ENCODE data around the gene U2SURP.
"Not testable (repeated sequence)": the region's sequence is repeated elsewhere in the genome, so short reads cannot be mapped to it uniquely, and the experiment has no call there.

Gene U2SURP

GRCh38 chr3:143056372-143056771 lies 55.0 kb downstream of the U2SURP start:
- H3K36me3 Mint-ChIP-seq: peaks cover 27% of the 10 kb centered on the region
- ATAC-seq (ENCODE audit: low read depth): no peak
- no peak for DNase-seq (ENCODE audit: low spot score in 2 of 2)
- H3K9me3 Mint-ChIP-seq: no peaks in the 10 kb centered on the region
- H3K27ac Mint-ChIP-seq: no peak overlapping the region
- H3K4me1 Mint-ChIP-seq: peaks cover under 1% of the 10 kb centered on the region
- H3K4me3 Mint-ChIP-seq: no peak overlapping the region
- no peaks in the 10 kb centered on the region for H3K27me3 Mint-ChIP-seq

DNA sequence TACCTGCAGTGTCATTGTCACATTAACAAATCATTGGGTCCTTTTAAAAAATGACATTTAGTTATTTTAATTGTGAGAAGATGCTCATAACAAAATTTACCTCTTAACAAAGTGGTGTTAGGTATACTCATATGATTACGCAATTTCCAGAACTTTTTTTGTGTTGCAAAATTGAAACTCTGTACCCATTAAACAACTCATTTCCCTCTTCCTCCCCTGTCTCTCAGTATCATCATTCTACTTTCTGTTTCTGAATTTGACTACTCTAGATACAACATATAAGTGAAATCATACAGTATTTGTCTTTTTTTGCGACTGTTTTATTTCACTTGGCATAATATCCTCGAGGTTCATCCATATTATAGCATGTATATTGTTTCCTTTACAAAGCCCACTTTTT lies 59.5 kb downstream of the U2SURP start:
- Mint-ChIP-seq H3K36me3 (peaks cover 9% of the 10 kb centered on the region), H3K4me3 (no peak overlapping the region), H3K4me1 (peaks cover 4% of the 10 kb centered on the region), H3K27me3 (no peaks in the 10 kb centered on the region), H3K9me3 (no peaks in the 10 kb centered on the region), H3K27ac (peak overlapping the region; percentile 45)
- ATAC-seq (ENCODE audit: low read depth) (peak; percentile 27), DNase-seq (ENCODE audit: low spot score in 2 of 2) (no peak)

DNA sequence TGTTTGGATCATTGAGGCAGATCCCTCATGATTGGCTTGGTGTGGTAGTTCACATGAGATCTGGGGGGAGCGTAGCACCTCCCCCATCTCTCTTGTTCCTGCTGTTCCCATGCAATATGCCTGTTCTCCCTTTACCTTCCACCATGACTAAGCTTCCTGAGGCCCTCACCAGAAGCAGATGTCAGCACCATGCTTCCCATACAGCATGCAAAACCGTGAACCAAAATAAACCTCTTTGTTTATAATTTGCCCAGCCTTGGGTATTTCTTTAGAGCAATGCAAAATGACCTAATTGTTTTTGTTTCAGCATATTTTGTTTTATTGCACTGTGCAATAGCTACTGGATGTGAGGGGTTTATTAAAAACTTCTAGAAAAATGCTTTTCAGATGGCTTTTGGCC lies 61.6 kb downstream of the U2SURP start:
- no peak overlapping the region for H3K4me3 Mint-ChIP-seq
- no peaks in the 10 kb centered on the region for H3K27me3 Mint-ChIP-seq
- no peak overlapping the region for H3K27ac Mint-ChIP-seq
- H3K4me1 Mint-ChIP-seq: peaks cover 4% of the 10 kb centered on the region
- ATAC-seq (ENCODE audit: low read depth) (no peak), DNase-seq (ENCODE audit: low spot score in 2 of 2) (no peak)
- peaks cover 2% of the 10 kb centered on the region for H3K36me3 Mint-ChIP-seq
- H3K9me3 Mint-ChIP-seq: no peaks in the 10 kb centered on the region

DNA sequence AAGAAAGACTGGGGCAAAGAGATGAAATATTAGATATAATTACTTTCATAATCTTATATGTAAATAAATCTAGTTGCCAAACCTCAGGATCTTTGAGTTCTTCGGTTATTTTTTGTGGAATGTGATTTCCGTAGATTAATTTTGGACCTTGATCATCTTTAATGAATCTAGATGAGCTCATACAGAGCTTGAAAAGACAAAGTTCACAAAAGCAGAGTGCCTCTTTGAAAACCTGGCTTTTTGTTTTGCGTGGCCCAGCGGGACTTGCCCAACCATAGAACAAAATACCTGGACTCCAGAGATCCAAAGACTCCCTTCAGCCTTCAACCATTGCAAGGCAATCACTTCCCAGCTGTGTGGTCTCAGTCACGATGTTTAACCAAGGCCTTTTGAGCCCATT lies 63.4 kb downstream of the U2SURP start:
- ATAC-seq (ENCODE audit: low read depth) (no peak), DNase-seq (ENCODE audit: low spot score in 2 of 2) (no peak)
- H3K4me1 Mint-ChIP-seq: peaks cover 4% of the 10 kb centered on the region
- no peaks in the 10 kb centered on the region for H3K9me3 Mint-ChIP-seq
- H3K27ac Mint-ChIP-seq: no peak overlapping the region
- H3K36me3 Mint-ChIP-seq: peaks cover 2% of the 10 kb centered on the region
- no peak overlapping the region for H3K4me3 Mint-ChIP-seq
- H3K27me3 Mint-ChIP-seq: no peaks in the 10 kb centered on the region

DNA sequence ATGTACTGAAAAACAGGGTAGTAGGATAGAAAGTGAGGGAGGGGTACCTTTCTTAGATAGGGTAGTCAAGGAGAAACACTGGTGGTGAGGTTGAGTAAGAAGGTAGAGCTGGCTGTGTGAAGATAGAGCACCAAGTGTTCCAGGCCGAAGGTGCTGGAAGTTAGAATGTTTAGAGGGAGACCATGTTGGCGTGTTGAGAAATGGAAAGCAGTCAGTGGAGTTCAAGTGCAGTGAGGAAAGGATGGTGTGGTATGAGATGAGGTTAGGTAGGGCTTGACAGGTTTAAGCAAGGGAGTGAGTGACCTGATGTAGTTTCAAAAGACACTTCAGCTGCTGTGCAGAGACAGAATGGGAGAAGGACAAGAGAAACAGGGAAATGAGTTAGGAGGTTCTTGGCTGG lies 64.0 kb downstream of the U2SURP start:
- H3K27me3 Mint-ChIP-seq: no peaks in the 10 kb centered on the region
- no peaks in the 10 kb centered on the region for H3K9me3 Mint-ChIP-seq
- ATAC-seq (ENCODE audit: low read depth): no peak

DNA sequence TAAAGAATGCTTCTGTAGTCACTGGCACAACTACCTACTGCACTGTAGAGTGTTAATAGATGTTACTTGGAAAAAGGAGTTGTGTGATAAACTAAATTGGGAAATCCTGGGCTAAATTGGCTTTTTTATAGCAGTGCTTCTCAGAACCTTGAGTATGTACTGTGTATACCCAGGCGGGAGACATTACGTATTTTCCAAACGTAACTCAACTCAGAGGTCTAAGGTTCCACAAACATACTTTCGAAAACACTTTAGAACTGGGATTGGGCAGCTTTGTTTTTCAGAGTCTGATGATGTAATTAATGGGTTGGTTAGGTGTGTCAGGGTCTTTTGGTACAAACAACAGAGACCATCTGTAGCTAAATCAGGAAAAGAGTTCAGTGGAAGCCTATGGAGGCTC lies 64.7 kb downstream of the U2SURP start:
- Mint-ChIP-seq H3K9me3 (no peaks in the 10 kb centered on the region), H3K4me3 (no peak overlapping the region), H3K27ac (no peak overlapping the region), H3K27me3 (no peaks in the 10 kb centered on the region), H3K4me1 (peaks cover 4% of the 10 kb centered on the region), H3K36me3 (peaks cover under 1% of the 10 kb centered on the region)
- ATAC-seq (ENCODE audit: low read depth): no peak
- no peak for DNase-seq (ENCODE audit: low spot score in 2 of 2)

More for the DNA sequence above, 64.0 kb downstream of the U2SURP start:
- H3K27ac Mint-ChIP-seq: no peak overlapping the region
- H3K4me1 Mint-ChIP-seq: peaks cover 4% of the 10 kb centered on the region
- H3K4me3 Mint-ChIP-seq: no peak overlapping the region
- DNase-seq (ENCODE audit: low spot score in 2 of 2): no peak
- H3K36me3 Mint-ChIP-seq: peaks cover 2% of the 10 kb centered on the region

DNA sequence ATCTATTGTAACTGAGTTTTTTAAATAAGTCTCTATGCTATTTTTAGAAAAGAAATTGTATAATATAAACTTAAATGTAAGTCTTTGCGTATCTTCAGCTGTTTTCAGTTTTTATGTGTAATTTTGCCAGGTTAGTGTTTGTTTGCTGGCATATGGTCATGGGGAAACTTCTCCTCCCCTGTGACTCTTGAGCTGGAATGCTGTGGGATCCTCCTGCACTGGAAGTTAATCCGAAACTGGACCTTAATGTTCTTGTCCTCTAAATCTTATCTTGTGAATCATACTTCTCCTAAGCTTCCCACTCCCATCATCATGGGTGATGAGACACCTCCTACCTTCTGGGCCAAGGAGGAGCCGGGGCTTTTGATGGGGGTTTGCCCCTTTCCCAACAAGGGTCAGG lies 65.8 kb downstream of the U2SURP start:
- Mint-ChIP-seq H3K4me1 (peaks cover 4% of the 10 kb centered on the region), H3K36me3 (no peaks in the 10 kb centered on the region), H3K27ac (no peak overlapping the region), H3K9me3 (no peaks in the 10 kb centered on the region), H3K27me3 (no peaks in the 10 kb centered on the region), H3K4me3 (no peak overlapping the region)
- DNase-seq (ENCODE audit: low spot score in 2 of 2): no peak
- no peak for ATAC-seq (ENCODE audit: low read depth)

GRCh38 chr3:143068059-143068458 lies 66.7 kb downstream of the U2SURP start:
- DNase-seq (ENCODE audit: low spot score in 2 of 2) (no peak), ATAC-seq (ENCODE audit: low read depth) (no peak)
- no peaks in the 10 kb centered on the region for H3K36me3 Mint-ChIP-seq
- no peak overlapping the region for H3K4me3 Mint-ChIP-seq
- no peaks in the 10 kb centered on the region for H3K9me3 Mint-ChIP-seq
- H3K4me1 Mint-ChIP-seq: peaks cover 4% of the 10 kb centered on the region
- no peak overlapping the region for H3K27ac Mint-ChIP-seq
- no peaks in the 10 kb centered on the region for H3K27me3 Mint-ChIP-seq

DNA sequence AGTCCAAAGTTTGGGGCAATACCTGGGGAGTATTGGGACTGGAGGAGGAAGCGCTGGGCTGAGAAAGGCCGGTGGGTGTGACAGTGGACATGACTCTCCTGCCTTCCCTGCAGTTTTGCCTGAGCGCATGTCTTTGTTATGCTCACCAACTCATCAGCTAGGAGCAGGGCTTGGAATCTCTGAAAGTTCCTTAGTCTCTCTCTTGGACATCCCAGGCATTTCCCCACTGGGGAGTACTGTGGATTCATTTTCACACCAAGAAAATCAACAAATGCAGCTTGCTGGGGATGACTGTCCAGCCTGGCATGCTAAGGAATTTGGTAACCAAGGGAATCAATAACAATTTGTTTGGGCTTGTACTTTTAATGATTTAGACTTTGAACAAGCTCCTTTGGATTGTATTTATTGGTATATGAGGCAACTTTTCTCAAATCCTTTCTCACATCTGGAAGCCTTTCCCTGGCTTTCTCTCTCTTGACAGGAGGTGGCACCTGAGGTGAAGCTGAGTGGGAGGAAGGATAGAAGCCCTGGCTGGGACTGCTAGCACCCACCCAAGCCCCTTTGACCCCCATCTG lies 69.7 kb downstream of the U2SURP start:
- Mint-ChIP-seq H3K36me3 (peaks cover 1% of the 10 kb centered on the region), H3K4me1 (no peaks in the 10 kb centered on the region), H3K27ac (no peak overlapping the region), H3K4me3 (no peak overlapping the region), H3K9me3 (no peaks in the 10 kb centered on the region), H3K27me3 (no peaks in the 10 kb centered on the region)
- ATAC-seq (ENCODE audit: low read depth) (no peak), DNase-seq (ENCODE audit: low spot score in 2 of 2) (no peak)

DNA sequence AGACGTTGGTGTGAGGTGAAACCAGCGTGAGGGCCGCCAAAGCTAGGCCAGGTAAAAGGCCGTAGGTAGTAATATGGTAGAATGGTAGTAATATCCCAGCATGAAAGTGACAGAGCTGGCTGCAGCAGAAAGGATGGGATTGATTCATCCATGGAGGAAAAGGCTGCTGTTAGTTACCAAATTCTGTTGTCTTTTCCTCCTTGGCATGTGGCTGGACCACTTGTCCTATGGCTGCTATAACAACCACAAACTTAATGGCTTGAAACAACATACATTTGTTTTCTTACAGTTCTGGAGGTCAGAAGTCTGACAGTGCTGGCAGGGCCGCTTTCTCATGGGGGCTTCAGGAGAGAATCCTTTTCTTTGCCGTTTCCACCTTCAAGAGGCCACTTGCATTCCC lies 70.4 kb downstream of the U2SURP start:
- Mint-ChIP-seq H3K4me1 (no peaks in the 10 kb centered on the region), H3K36me3 (peaks cover 1% of the 10 kb centered on the region)
- DNase-seq (ENCODE audit: low spot score in 2 of 2): no peak

DNA sequence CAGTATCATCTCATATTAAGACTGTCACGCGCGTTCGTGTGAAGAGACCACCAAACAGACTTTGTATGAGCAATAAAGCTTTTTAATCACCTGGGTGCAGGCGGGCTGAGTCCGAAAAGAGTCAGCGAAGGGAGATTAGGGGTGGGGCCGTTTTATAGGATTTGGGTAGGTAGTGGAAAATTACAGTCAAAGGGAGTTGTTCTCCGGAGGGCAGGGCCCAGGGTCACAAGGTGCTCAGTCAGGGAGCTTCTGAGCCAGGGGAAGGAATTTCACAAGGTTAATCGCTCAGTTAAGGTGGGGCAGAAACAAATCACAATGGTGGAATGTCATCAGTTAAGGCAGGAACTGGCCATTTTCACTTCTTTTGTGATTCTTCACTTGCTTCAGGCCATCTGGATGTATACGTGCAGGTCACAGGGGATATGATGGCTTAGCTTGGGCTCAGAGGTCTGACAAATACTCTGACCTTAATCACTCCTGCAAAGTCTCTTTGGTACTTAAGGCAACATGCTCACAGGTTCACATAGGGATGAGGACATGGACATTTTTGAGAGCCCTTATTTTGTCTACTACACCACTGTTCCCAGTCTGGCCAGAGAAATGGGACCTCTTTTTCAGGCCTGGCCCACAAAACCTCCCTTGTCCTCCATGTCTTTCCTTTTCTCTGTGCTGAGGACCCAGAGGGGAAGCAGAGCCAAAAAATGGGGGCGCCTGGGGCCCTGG lies 71.1 kb downstream of the U2SURP start:
- DNase-seq (ENCODE audit: low spot score in 2 of 2); H3K27ac Mint-ChIP-seq: not testable (repeated sequence)

More for the DNA sequence above, 70.4 kb downstream of the U2SURP start:
- ATAC-seq (ENCODE audit: low read depth): no peak
- Mint-ChIP-seq H3K4me3 (no peak overlapping the region), H3K27ac (no peak overlapping the region), H3K27me3 (no peaks in the 10 kb centered on the region), H3K9me3 (no peaks in the 10 kb centered on the region)

DNA sequence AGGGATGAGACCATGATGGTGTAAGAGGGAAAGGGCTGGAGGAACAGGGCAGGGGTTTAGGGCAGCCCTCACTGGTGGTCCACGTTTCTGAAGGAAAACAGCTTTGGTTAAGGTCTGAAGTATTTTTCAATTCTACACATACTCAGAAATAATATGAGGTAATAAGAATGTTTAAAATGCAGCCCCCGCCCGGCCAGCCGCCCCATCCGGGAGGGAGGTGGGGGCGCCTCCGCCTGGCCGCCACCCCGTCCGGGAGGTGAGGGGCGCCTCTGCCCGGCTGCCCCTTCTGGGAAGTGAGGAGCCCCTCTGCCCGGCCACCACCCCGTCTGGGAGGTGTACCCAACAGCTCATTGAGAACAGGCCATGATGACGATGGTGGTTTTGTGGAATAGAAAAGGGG lies 72.2 kb downstream of the U2SURP start:
- not testable (repeated sequence) for H3K36me3 Mint-ChIP-seq; ATAC-seq (ENCODE audit: low read depth); H3K4me1 Mint-ChIP-seq; DNase-seq (ENCODE audit: low spot score in 2 of 2); H3K9me3 Mint-ChIP-seq; H3K27me3 Mint-ChIP-seq; H3K4me3 Mint-ChIP-seq
- H3K27ac Mint-ChIP-seq: peak overlapping the region; percentile 33

More for the DNA sequence above, 71.1 kb downstream of the U2SURP start:
- H3K36me3 Mint-ChIP-seq; H3K27me3 Mint-ChIP-seq; H3K4me1 Mint-ChIP-seq; H3K9me3 Mint-ChIP-seq; H3K4me3 Mint-ChIP-seq; ATAC-seq (ENCODE audit: low read depth): not testable (repeated sequence)

DNA sequence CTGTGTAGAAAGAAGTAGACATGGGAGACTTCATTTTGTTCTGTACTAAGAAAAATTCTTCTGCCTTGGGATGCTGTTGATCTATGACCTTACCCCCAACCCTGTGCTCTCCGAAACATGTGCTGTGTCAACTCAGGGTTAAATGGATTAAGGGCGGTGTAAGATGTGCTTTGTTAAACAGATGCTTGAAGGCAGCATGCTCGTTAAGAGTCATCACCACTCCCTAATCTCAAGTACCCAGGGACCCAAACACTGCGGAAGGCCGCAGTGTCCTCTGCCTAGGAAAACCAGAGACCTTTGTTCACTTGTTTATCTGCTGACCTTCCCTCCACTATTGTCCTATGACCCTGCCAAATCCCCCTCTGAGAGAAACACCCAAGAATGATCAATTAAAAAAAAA lies 72.6 kb downstream of the U2SURP start:
- H3K4me3 Mint-ChIP-seq; H3K9me3 Mint-ChIP-seq; DNase-seq (ENCODE audit: low spot score in 2 of 2); H3K4me1 Mint-ChIP-seq; H3K27ac Mint-ChIP-seq; H3K27me3 Mint-ChIP-seq; H3K36me3 Mint-ChIP-seq; ATAC-seq (ENCODE audit: low read depth): not testable (repeated sequence)

DNA sequence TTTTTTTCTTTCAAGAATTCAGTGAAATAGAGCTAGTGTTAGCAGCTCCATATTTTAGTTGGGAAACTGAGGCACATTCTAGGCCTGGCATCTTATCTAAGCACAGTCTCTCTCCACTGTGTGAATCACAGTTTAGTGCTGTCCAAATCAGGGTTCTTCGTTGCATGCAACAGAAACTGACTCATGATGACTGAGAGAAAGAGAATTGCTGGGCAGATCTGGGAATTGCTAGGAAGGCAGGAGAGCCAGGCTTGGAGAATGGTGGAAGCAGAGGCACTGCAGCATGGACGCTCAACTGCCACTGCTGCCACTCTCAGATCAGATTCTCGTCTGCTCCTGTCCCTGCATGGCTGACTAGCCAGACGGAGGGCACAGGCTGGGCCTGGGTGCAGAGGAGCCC lies 77.5 kb downstream of the U2SURP start:
- Mint-ChIP-seq H3K4me1 (peaks cover 12% of the 10 kb centered on the region), H3K36me3 (no peaks in the 10 kb centered on the region), H3K4me3 (no peak overlapping the region), H3K9me3 (no peaks in the 10 kb centered on the region), H3K27me3 (peaks cover 1% of the 10 kb centered on the region), H3K27ac (no peak overlapping the region)
- no peak for ATAC-seq (ENCODE audit: low read depth)
- DNase-seq (ENCODE audit: low spot score in 2 of 2): no peak

- no peak overlapping the region for H3K4me3 Mint-ChIP-seq
- no peaks in the 10 kb centered on the region for H3K36me3 Mint-ChIP-seq
- no peaks in the 10 kb centered on the region for H3K9me3 Mint-ChIP-seq
- ATAC-seq (ENCODE audit: low read depth): no peak
- no peak overlapping the region for H3K27ac Mint-ChIP-seq
- H3K27me3 Mint-ChIP-seq: peaks cover 1% of the 10 kb centered on the region
- no peak for DNase-seq (ENCODE audit: low spot score in 2 of 2)
- peaks cover 19% of the 10 kb centered on the region for H3K4me1 Mint-ChIP-seq
Measured at GRCh38 chr3:143080196-143080595, 78.8 kb downstream of the U2SURP start.
